GM13976 (cell line): ENCODE data around the gene SAA1.

Experiments
- DNase-seq: peaks from one replicate; pipeline ENCODE4 v3.0.0; 2012; ENCODE audit warnings: low spot score
- in situ Hi-C: fragments of 300-500 bp; cut with MboI; formaldehyde crosslinking; loops from one replicate; pipeline ENCODE4 v1.12.0; 2022; ENCODE audit warnings: low sequenced_read_pairs, mixed read lengths, inconsistent platforms; ENCODE audit not compliant: unreplicated experiment
- TF ChIP-seq, protein P1 (sequence below): IDR thresholded peaks from 2 replicates; pipeline ENCODE4 v1.5.1; 2012; ENCODE audit warnings: borderline replicate concordance, mild to moderate bottlenecking; ENCODE audit not compliant: insufficient read depth; ENCODE audit errors: extremely low read depth, missing control alignments, control extremely low read depth

SAA1 gene

GRCh38 chr11:18265949-18266348, at the start of gene SAA1:
Gene SAA1, plus strand, starts transcription at chr11:18266264. Its CDS starts 624 bp downstream, at chr11:18266888.
- TF ChIP-seq, protein P1, sequence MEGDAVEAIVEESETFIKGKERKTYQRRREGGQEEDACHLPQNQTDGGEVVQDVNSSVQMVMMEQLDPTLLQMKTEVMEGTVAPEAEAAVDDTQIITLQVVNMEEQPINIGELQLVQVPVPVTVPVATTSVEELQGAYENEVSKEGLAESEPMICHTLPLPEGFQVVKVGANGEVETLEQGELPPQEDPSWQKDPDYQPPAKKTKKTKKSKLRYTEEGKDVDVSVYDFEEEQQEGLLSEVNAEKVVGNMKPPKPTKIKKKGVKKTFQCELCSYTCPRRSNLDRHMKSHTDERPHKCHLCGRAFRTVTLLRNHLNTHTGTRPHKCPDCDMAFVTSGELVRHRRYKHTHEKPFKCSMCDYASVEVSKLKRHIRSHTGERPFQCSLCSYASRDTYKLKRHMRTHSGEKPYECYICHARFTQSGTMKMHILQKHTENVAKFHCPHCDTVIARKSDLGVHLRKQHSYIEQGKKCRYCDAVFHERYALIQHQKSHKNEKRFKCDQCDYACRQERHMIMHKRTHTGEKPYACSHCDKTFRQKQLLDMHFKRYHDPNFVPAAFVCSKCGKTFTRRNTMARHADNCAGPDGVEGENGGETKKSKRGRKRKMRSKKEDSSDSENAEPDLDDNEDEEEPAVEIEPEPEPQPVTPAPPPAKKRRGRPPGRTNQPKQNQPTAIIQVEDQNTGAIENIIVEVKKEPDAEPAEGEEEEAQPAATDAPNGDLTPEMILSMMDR = no peak
- in situ Hi-C loops = no loop called here
- DNase-seq = no peak

GRCh38 chr11:18221274-18221876, 44.7 kb upstream of the SAA1 start:
- in situ Hi-C loops = no loop called here
- TF ChIP-seq, protein P1 = no peak
- DNase-seq = no peak

- DNase-seq = no peak
- TF ChIP-seq, protein P1 = no peak
- in situ Hi-C loops = no loop called here
Measured at GRCh38 chr11:18222814-18223421, 43.1 kb upstream of the SAA1 start.

DNA sequence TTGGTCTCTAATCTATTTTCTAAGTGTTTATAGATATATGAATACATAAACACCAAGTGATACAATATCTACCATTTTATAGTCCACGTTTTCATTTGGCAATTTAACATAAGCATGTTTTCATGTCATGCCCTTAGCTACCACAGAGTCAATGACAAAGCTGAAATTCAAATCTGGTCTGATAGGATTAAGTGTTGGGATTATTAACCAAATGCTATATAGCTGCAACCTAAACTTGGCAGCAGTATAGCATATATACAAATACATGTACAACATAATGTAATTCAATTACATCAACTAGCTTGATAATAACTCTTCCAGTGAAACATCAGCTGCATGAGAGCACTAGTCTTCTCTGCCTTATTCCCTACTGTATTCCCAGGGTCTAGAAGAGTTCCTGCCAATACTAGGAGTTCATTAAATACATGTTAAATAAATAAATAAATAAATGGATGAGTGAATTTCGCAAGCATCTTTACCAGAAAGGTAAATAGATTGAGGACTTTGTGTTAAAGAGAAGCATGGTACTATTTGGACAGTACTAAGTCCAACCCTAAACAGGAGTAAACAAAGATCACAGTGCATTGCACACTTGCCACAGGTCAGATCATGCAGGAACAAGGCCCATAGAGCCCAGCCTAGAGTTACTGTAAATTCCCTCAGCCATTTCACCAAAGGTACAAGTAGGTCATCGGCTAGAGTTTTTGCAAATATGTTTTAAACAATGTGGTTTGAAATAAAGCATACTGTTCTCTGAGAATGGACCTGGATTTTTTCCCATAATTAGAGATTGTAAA, 42.3 kb upstream of the SAA1 start:
- TF ChIP-seq, protein P1 = no peak

GRCh38 chr11:18225913-18226312, 40.2 kb upstream of the SAA1 start:
- TF ChIP-seq, protein P1 = no peak
- in situ Hi-C loops = loop anchor here (25.0 kb wide), 1 partner anchor 511 kb away; the partner anchor contains the start of gene IGSF22
- DNase-seq = no peak

More for the DNA sequence above, 42.3 kb upstream of the SAA1 start:
- DNase-seq = no peak
- in situ Hi-C loops = no loop called here

DNA sequence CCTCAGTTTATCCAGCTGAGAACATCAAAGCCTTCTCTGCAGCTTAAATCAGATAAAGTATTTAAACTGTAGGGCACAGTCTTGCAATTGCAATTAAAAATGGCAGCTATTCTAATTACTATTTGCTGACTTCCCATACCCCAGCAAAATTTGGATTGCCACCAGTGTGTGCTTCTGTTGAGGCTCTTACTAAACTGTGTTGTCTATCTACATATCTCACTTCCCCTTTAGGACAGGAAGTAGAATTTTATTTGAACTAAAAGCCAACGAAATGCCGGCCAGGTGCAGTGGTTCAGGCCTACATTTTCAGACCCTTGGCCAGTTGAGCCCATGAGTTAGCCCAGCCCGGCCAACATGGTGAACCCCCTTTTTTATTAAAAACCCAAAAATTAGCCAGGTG, 36.6 kb upstream of the SAA1 start:
- TF ChIP-seq, protein P1 = no peak
- peak; percentile 69 for DNase-seq
- in situ Hi-C loops = loop anchor here (25.0 kb wide), 1 partner anchor 508 kb away; the partner anchor contains the start of gene IGSF22
